Fibroblast of skin of abdomen (primary cell): ENCODE results near the gene ME1. TPM values are rescaled to one million over a fixed set of nuclear protein-coding genes. Genes with fewer than 3 reads are reported as not detected.
A peak's percentile ranks its signal among the peaks of the same experiment; 100 is the strongest.
"Not testable (repeated sequence)": the region's sequence is repeated elsewhere in the genome, so short reads cannot be mapped to it uniquely, and the experiment has no call there.

ENCODE experiments used
- DNase-seq: peaks from one replicate; pipeline ENCODE4 v3.0.0-alpha.2; 2013
- polyA plus RNA-seq, 2 experiments: library from polyadenylated mRNA; unstranded; fragments of 120-200 nt; gene quantifications; one replicate each; pipeline ENCODE4 v1.2.1, GENCODE V29; 2013; ENCODE audit not compliant: insufficient read length in 2 of 2

Gene ME1
- 32.9 TPM for polyA plus RNA-seq (2013, experiment 1 of 2; ENCODE audit: insufficient read length)
- polyA plus RNA-seq (2013, experiment 2 of 2; ENCODE audit: insufficient read length) = 31.6 TPM

GRCh38 chr6:83430611-83431544, at the start of gene ME1:
ME1 (minus strand) TSS chr6:83431051; CDS start chr6:83430954, 97 bp downstream.
- DNase-seq = peak; percentile 88

DNA sequence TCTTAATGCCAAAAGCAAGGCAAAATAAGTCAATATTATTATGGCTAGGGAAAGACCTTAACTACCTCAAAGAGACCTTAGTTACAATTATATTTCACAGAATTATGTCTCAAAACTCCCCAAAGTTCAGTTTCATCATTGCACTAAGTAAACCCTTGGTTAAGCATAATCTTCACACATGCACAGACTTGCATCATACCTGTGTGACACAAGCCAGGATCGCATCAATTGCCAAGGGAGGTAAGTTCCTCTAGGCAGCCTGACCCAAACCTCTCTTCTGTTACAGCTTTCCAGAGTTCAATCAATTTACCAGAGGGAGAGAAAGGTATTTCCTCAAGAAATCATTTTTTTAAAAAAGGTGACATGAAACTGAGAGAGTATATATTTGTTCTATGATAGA, 49.6 kb upstream of the ME1 start:
- no peak for DNase-seq

GRCh38 chr6:83479389-83479788, 48.5 kb upstream of the ME1 start:
- no peak for DNase-seq

DNA sequence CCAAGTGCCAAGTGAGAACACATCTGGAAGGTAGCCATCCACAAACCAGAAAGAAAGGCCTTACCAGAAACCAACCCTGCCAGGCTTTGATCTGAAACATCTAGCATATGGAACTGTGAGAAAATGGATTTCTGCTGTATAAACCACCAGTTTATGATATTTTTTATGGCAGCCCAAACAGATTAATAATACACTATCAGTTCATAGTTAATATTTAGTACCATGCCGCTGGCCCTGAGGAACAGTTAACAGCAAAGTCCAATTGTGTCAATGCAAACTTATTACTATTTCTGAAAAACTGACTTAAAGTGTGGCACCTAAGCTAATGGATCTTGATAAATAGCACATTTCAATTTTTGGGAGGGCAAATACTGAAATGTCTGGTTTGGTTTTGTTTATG, 46.1 kb upstream of the ME1 start:
- DNase-seq = no peak

DNA sequence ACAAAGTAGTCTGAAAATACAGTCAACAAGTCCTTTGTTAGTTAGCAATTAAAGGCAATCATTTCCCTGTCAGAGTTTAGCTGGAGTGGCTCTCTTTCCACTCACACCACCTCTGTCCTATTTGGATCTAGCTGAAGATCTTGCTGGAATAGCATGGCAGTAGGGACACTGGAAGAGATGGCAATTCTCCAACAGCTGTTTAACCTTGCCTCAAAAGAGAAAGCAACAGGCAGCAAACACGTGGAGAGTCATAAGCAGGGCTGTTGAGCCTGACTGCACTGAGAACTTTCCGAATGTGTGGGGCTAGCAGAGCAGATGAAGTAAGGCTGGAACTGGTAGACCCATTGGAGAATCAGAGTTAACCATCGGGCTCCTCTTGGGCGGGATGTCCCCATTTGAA, 43.5 kb upstream of the ME1 start:
- DNase-seq = no peak

GRCh38 chr6:83472767-83473166, 41.9 kb upstream of the ME1 start:
- DNase-seq = no peak

- no peak for DNase-seq
Observed at GRCh38 chr6:83470587-83470986, 39.7 kb upstream of the ME1 start.

DNA sequence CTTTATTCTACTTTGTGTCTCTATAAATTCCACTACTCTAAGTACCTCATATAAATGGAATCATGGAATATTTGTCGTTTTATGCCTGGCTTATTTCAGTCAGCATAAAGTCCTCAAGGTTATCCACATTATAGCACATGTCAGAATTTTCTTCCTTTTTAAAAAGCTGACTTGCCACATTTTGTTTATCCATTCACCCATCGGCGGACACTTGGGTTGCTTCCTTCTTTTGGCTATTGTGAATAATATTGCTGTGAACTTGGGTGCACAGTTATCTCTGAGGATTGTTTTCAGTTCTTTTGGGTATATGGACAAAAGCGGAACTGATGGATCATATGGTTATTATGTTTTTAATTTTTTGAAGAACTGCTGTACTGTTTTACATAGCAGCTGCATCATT, 39.1 kb upstream of the ME1 start:
- no peak for DNase-seq

- no peak for DNase-seq
Observed at GRCh38 chr6:83467620-83468036, 36.8 kb upstream of the ME1 start.

- DNase-seq = no peak
Observed at GRCh38 chr6:83466328-83466727, 35.5 kb upstream of the ME1 start.

DNA sequence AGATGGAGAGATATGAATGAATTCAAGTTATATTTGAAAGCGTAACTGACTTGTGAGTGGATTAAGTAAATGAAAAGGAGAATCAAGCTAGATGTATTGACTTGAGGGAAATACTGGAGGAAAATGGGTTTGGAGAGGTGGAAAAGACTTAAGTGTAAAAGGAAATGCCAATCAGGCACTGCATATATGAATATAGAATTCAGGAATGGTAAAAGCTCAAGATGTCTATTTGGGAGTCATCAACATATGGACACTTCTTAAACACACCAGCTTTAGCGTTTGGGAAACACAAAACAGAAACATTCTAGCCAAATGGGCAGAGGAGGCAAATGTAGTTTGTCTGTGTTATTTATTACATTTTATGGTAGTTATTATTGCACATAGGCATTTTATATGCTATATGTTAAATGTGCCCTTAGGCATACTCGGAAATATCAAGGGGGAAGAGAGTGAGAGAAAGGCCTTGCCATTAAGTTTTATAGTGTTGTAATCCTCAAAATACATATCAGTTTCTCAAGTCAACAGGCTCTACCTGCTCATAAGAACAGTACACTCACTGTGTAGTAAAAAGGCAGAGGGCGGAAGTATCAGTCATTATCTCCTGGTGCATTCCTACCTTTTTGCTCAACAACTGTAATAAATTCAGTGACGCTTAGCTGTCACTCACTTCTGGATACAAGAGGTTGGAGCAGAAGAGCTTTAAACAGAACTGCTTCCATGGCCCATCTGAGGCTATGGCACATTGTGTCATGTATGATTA, 33.7 kb upstream of the ME1 start:
- DNase-seq = no peak

DNA sequence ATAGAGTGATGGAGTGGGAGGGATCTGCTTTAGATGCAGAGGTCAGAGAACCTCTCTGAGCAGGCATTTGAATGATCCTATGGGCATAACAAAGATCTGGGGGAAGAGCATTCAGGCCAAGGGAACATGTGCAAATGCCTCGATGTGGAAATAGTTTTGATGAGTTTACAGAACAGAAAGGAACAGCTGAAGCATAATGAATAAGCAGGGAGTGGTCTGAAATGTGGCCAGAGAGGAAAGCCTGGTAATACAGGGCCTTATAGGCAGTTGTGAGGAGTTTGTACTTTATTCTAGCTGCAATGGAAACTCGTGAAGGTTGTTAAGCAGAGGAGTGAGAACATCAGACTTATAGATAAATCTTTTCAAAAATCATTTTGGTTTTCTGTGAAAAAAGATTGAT, 33.0 kb upstream of the ME1 start:
- no peak for DNase-seq

DNA sequence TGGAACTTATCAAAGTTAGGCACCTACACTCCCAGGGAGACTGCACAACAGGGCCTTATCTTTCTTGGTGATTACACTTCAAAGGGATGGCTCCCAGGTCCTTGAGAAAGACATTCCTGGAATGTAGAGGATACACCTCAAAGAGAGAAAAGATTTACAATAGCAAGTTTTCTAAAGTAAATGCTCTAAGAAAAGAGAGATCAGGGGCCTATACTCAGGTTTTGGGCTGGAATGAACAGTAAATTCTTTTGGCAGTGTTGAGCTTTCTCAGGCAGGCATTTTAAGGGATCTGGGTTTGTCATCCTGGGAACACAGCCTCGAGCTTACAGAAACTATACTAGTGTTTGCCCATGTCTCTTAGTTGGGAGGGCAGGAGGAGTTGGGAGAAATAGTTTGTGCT, 31.7 kb upstream of the ME1 start:
- DNase-seq = no peak

DNA sequence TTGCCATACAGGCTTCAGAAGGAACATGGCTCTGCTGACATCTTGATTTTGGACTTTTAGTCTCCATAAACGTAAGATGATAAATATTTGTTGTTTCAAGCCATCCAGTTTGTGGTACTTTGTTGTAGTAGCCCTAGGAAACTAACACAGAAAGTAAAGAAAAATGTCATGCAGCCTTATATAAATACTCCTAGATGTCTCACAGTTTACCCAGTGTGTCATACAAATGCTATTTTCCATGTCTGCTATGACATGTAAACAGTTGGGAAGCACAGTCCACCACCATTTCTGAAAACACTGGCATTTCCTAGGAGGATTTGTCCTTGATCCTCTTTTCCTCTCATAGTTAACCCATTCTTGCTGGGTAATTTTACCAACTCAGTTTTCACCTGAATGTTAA, 30.6 kb upstream of the ME1 start:
- no peak for DNase-seq

DNA sequence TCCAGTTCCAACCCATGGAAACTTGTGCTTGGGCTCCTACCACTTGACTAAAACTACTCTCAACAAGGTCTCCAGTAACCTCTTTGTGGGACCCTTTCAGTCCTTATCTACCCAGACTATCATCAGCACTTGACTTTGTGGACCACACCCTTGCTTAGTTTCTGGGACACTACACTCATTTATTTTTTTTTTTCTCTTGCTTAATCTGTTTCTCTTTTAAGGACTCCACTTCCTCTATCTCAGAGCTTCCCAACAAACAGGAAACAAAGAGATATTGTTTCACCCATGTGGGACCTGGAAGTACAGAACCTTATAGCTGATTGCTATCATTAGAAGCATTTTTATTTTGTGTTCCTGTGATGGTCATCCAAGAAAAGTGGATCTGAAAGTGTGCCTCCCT, 28.8 kb upstream of the ME1 start:
- no peak for DNase-seq

- not testable (repeated sequence) for DNase-seq
Observed at GRCh38 chr6:83450015-83450414, 19.2 kb upstream of the ME1 start.

DNA sequence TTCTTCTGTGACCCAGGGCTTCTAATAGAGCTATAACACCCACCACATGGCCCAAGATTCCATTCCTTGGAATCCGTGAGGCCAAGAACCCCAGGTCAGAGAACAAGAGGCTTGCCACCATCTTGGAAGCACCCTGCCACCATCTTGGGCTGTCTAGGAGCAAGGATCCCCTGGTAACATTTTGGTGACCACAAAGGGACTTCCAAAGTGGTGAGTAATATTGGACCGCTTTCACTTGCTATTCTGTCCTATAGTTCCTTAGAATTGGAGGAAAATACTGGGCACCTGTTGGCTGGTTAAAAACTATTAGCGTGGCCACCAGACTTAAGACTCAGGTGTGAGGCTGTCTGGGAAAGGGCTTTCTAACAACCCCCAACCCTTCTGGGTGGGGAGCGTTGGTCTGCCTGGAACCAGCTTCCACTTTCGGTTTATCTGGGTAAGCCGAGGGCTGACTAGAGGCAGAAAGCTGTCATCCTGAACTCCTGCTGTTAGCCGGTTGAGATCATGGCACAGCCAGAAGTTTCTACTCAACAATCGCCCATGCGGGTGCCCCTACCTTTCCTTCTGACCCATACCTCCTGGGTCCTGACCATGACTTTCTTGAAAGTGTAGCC, 13.3 kb upstream of the ME1 start:
- not testable (repeated sequence) for DNase-seq

DNA sequence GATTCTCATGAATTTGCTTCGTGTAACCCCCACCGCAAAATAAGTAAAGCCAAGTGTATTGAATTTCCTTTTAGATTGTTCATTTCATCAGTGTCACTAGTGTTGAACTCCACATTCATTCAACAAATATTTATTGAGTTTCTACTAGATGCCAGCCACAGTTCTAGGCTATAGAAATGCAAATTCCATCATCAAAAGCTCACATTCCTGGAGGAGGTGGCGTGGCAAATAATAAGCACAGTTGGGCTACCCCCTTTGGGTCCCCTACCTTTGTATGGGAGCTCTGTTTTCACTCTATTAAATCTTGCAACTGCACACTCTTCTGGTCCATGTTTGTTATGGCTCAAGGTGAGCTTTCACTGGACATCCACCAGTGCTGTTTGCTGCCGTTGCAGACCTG, 12.7 kb upstream of the ME1 start:
- DNase-seq = no peak

DNA sequence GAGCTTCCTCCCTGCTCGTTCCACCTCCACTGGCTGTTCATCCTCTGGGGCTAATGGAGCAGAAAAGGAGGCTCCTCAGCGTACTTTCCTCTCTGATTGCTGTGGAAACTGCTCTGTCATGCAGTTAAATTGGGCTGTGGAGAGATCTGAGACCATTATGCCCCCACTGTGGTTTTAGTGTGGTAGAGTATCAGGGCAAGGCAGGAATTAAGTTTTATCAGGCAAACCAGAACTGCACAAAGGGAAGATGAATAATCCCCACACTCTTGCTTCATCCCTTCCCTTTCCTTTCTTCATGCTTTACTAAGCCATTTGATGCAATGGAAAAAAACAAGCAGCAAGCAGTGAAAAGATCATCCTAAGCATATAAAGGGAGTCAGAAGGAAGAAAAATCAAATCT, 11.9 kb upstream of the ME1 start:
- DNase-seq = peak; percentile 4

GRCh38 chr6:83439201-83439600, 8.3 kb upstream of the ME1 start:
- no peak for DNase-seq

- DNase-seq = no peak
Observed at GRCh38 chr6:83436674-83437073, 5.8 kb upstream of the ME1 start.

DNA sequence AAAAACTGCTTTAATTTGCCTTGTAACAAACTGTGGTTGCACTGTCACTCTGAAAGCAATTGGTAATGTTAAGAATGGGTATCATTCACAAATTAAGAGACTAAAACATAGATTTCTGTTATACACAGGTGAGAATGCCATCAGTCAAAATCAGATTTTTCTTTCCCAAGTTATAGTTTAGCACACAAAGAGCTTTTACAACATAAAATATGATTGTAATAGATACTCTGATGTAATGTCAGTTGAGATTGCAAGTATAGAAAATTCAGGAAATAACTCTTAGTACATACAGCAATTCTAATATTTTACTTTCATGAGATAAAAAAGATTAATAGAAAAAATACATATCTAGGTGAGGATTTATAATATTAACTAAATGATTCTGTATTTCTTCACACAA, 2.3 kb upstream of the ME1 start:
- DNase-seq = no peak

GRCh38 chr6:83432636-83433035, 1.8 kb upstream of the ME1 start:
- no peak for DNase-seq
